MCF 10A (cell line): ENCODE data around the gene ARID5B. TPM values are rescaled to one million over a fixed set of nuclear protein-coding genes. Genes with fewer than 3 reads are reported as not detected.

ENCODE experiments used
- BruUV-seq: library from RNA; stranded (reverse); fragments of 400-500 nt; replicated peaks from 2 replicates; lab custom pipeline; 2021; lab: Mats Ljungman, UMichigan
- CTCF ChIA-PET: fragments of 300-600 bp; sonication (Branson Sonifier 250); formaldehyde crosslinking; extraction: SDS; loops from one replicate; lab custom pipeline; 2021; ENCODE audit warnings: antibody characterized with exemption, inconsistent platforms; lab: Yijun Ruan, JAX
- POLR2A ChIA-PET: fragments of 300-600, 350-650 bp; sonication (Branson Sonifier 250); formaldehyde crosslinking; extraction: SDS; loops from one replicate; lab custom pipeline; 2020; ENCODE audit warnings: antibody characterized with exemption, inconsistent platforms; lab: Yijun Ruan, JAX
- DNase-seq: peaks from one replicate; pipeline ENCODE4 v3.0.0-alpha.2; 2018; ENCODE audit not compliant: unreplicated experiment
- H3K27ac Mint-ChIP-seq: one replicate; pipeline ENCODE4 v1.8.0; 2022; ENCODE audit warnings: mild to moderate bottlenecking, low read depth, mixed read lengths; ENCODE audit not compliant: unreplicated experiment
- H3K27me3 Mint-ChIP-seq: one replicate; pipeline ENCODE4 v1.8.0; 2022; ENCODE audit warnings: mixed read lengths; ENCODE audit not compliant: insufficient read depth, unreplicated experiment
- H3K36me3 Mint-ChIP-seq: one replicate; pipeline ENCODE4 v1.8.0; 2022; ENCODE audit warnings: mild to moderate bottlenecking, moderate library complexity, mixed read lengths; ENCODE audit not compliant: insufficient read depth, unreplicated experiment
- H3K4me1 Mint-ChIP-seq: one replicate; pipeline ENCODE4 v1.8.0; 2022; ENCODE audit warnings: mixed read lengths; ENCODE audit not compliant: insufficient read depth, unreplicated experiment
- H3K4me3 Mint-ChIP-seq: one replicate; pipeline ENCODE4 v1.8.0; 2022; ENCODE audit warnings: mild to moderate bottlenecking, moderate library complexity, mixed read lengths; ENCODE audit not compliant: unreplicated experiment
- H3K9me3 Mint-ChIP-seq: one replicate; pipeline ENCODE4 v1.8.0; 2022; ENCODE audit warnings: mixed read lengths; ENCODE audit not compliant: unreplicated experiment
- intact Hi-C: fragments of 100-400 bp; cut with micrococcal nuclease; formaldehyde crosslinking; loops from 2 replicates; pipeline ENCODE4 v1.14.1; 2022
- total RNA-seq: library from RNA; stranded (reverse); gene quantifications from 2 replicates; pipeline ENCODE4 v1.2.3, GENCODE V29; 2022
- TF ChIP-seq, protein P1 (sequence below): fragments of 200-600 bp; IDR thresholded peaks from one replicate; pipeline ENCODE4 v1.8.0; 2022; ENCODE audit warnings: antibody characterized with exemption, mild to moderate bottlenecking; ENCODE audit not compliant: unreplicated experiment

ARID5B gene
- total RNA-seq, 1 experiment from 2014 or later, result 12.2 TPM

DNA sequence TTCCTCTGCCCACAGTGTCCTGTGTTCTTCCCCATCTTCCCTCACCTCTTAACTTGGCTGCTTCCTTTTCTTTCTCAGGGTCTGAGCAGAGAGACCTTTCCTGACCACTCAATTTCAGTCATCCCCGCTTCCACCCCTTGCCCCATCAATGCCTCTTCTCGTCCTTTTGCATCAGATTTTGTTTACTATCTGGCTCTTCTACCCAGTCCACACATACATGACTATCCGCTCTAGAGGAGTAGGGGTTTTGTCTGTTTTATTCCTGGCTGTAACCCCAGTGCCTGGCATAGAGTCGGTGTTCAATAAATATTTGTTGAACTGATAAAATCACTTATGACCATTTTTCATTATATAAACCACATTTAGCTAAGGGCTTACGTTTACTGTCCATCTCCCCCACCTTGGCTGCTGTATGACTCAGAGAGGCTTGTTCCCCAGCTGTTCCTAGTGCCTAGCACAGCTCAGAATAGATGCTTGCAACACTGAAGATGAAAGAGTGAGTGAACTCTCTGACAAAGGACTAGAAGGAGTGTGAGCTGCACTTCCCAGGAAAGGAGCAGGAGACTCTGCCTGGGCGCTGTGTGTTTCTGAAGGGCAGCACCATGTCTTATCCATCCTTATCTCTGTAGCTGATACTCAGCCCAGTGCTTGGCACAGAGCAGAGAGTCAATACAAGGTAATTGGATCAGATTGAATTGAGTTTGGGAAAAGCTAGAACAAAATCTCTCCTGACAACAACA lies 21.9 kb downstream of the ARID5B start:
- peak; percentile 49 for DNase-seq
- TF ChIP-seq, protein P1, sequence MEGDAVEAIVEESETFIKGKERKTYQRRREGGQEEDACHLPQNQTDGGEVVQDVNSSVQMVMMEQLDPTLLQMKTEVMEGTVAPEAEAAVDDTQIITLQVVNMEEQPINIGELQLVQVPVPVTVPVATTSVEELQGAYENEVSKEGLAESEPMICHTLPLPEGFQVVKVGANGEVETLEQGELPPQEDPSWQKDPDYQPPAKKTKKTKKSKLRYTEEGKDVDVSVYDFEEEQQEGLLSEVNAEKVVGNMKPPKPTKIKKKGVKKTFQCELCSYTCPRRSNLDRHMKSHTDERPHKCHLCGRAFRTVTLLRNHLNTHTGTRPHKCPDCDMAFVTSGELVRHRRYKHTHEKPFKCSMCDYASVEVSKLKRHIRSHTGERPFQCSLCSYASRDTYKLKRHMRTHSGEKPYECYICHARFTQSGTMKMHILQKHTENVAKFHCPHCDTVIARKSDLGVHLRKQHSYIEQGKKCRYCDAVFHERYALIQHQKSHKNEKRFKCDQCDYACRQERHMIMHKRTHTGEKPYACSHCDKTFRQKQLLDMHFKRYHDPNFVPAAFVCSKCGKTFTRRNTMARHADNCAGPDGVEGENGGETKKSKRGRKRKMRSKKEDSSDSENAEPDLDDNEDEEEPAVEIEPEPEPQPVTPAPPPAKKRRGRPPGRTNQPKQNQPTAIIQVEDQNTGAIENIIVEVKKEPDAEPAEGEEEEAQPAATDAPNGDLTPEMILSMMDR, result no peak
- Mint-ChIP-seq H3K4me1 (peaks cover 10% of the 10 kb centered on the region), H3K27me3 (no peaks in the 10 kb centered on the region), H3K4me3 (no peak overlapping the region), H3K9me3 (no peaks in the 10 kb centered on the region), H3K36me3 (no peaks in the 10 kb centered on the region), H3K27ac (no peak overlapping the region)
- no TSS peak for BruUV-seq
- ChIA-PET CTCF (interaction anchor here (0.6 to 1.4 kb wide), 4 partner anchors 10 to 783 kb away, joined by 3 to 6 read pairs (median 4); no protein-coding TSS in a partner anchor), POLR2A (interaction anchor here (0.6 to 3.4 kb wide), 5 partner anchors 9 to 363 kb away, joined by 3 to 12 read pairs (median 3); no protein-coding TSS in a partner anchor)
- intact Hi-C loops, result no loop called here

GRCh38 chr10:61923950-61924274 lies 22.4 kb downstream of the ARID5B start:
- Mint-ChIP-seq H3K27ac (no peak overlapping the region), H3K4me3 (no peak overlapping the region), H3K27me3 (no peaks in the 10 kb centered on the region), H3K36me3 (no peaks in the 10 kb centered on the region), H3K9me3 (no peaks in the 10 kb centered on the region), H3K4me1 (peaks cover 10% of the 10 kb centered on the region)
- ChIA-PET POLR2A (interaction anchor here (0.6 to 3.4 kb wide), 4 partner anchors 9 to 363 kb away, joined by 3 to 12 read pairs (median 4); no protein-coding TSS in a partner anchor), CTCF (interaction anchor here (0.6 to 1.4 kb wide), 4 partner anchors 10 to 783 kb away, joined by 3 to 6 read pairs (median 4); no protein-coding TSS in a partner anchor)
- intact Hi-C loops, result no loop called here
- no peak for DNase-seq
- no TSS peak for BruUV-seq
- TF ChIP-seq, protein P1, result no peak

DNA sequence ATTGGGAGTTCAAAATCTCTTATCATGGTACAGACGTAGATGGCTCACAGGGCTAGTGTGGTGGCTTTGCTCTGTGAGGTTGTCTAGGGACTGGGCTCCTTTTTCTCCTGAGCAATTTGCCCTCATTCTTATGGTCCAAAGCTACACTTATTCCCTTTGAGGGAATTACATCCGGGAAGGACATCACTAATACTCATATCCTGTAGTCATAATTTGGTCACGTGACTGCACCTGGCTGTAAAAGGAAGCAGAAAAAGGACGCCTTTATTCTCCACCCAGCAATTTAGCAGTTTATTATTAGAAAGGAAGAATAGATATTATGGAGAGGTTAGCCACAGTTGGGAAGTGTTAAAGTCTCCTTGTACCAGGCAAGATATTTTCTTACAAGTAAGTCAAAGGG lies 28.1 kb downstream of the ARID5B start:
- Mint-ChIP-seq H3K36me3 (no peaks in the 10 kb centered on the region), H3K27ac (no peak overlapping the region), H3K27me3 (no peaks in the 10 kb centered on the region), H3K4me1 (peaks cover 8% of the 10 kb centered on the region), H3K9me3 (no peaks in the 10 kb centered on the region), H3K4me3 (no peak overlapping the region)
- no TSS peak for BruUV-seq
- intact Hi-C loops, result no loop called here
- no peak for DNase-seq
- ChIA-PET CTCF (interaction anchor here (1.2 kb wide), 1 partner anchor 10 kb away, joined by 3 read pairs; no protein-coding TSS in a partner anchor), POLR2A (interaction anchor here (0.8 to 1.0 kb wide), 2 partner anchors 8 to 319 kb away, joined by 3 to 4 read pairs; no protein-coding TSS in a partner anchor)
- TF ChIP-seq, protein P1, result no peak

DNA sequence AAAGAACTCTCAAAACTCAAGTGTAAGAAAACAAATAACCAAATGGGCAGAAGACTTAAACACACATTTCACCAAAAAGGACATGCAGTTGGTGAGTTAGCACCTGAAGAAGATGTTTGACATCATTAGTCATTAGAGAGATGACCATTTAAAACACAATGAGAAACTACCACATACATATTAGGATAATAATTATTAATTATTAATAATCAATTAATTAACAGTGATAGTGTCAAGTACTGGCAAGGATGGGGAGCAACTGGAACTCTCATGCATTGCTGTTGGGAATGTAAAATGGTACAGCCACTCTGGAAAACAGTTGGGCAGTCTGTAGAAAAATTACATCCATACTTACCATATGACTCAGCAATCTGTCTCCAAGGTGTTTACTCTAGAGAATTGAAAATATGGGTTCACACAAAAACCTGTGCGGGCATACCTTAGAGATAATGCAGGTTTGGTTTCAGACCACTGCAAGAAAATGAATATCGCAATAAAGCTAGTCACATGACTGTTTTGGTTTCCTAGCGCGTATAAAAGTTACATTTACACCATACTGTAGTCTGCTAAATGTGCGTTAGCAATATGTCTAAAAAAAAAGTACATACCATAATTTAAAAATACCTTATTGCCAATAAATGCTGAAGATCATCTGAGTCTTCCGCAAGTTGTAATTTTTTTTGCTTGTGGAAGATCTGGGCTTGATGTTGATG lies 30.3 kb downstream of the ARID5B start:
- H3K27me3 Mint-ChIP-seq, result no peaks in the 10 kb centered on the region
- POLR2A ChIA-PET, result interaction anchor here (4.2 kb wide), 1 partner anchor 29 kb away, joined by 20 read pairs; the partner anchor contains the start of gene ARID5B
- H3K4me3 Mint-ChIP-seq, result no peak overlapping the region
- TF ChIP-seq, protein P1, result no peak
- no peak overlapping the region for H3K27ac Mint-ChIP-seq
- intact Hi-C loops, result no loop called here
- CTCF ChIA-PET, result interaction anchor here (0.6 kb wide), 1 partner anchor 339 kb away, joined by 3 read pairs; no protein-coding TSS in a partner anchor
- BruUV-seq, result no TSS peak
- no peaks in the 10 kb centered on the region for H3K36me3 Mint-ChIP-seq
- H3K9me3 Mint-ChIP-seq, result no peaks in the 10 kb centered on the region
- H3K4me1 Mint-ChIP-seq, result peaks cover 8% of the 10 kb centered on the region
- peak; percentile 25 for DNase-seq
